B cell (primary cell): Measurements from ENCODE around the gene ST6GALNAC3. TPM values are rescaled to one million over a fixed set of nuclear protein-coding genes. Genes with fewer than 3 reads are reported as not detected.

Experiments used
- ATAC-seq: fragments of 200-7000 bp; cut with Tn5 transposase; one replicate; pipeline ENCODE4 v1.10.0; 2021; ENCODE audit warnings: low read depth, mild to moderate bottlenecking, moderate number of reproducible peaks, moderate library complexity
- CTCF ChIA-PET: fragments of 350-600 bp; sonication (Branson Sonifier 250); formaldehyde crosslinking; loops from one replicate; lab custom pipeline; 2021; ENCODE audit warnings: antibody characterized with exemption, inconsistent platforms; lab: Charles Lee
- POLR2A ChIA-PET: fragments of 350-600 bp; sonication (Branson Sonifier 250); formaldehyde crosslinking; loops from one replicate; lab custom pipeline; 2021; ENCODE audit warnings: antibody characterized with exemption; lab: Charles Lee
- DNase-seq: peaks from one replicate; pipeline ENCODE4 v3.0.0; 2013
- H2AFZ ChIP-seq: 2 replicates; pipeline ENCODE4 v1.6.1; 2012; ENCODE audit warnings: mild to moderate bottlenecking, low read depth, low read length; ENCODE audit not compliant: insufficient read depth, poor library complexity, severe bottlenecking
- H3K27ac ChIP-seq, 2 donors: 1 replicate in 1 of 2; 2 replicates in 1 of 2; pipeline ENCODE4 v1.5.1; 2012 to 2013; ENCODE audit warnings: low read length in 2 of 2, mild to moderate bottlenecking in 2 of 2, moderate library complexity in 1 of 2
- H3K27me3 ChIP-seq, 4 experiments: fragments of 200-600 bp in 1 of 4; sonication (generic) in 1 of 4; replicated peaks in 1 of 4; 1 replicate in 2 of 4; 2 replicates in 2 of 4; pipeline versions ENCODE4 v1.6.1 to v1.7.0; 2013 to 2016; ENCODE audit warnings: low read length in 3 of 4, mild to moderate bottlenecking in 2 of 4, mixed read lengths in 1 of 4, moderate library complexity in 1 of 4; ENCODE audit not compliant: insufficient read depth in 4 of 4, control insufficient read depth in 3 of 4; ENCODE audit errors: control extremely low read depth in 1 of 4
- H3K36me3 ChIP-seq, 2 experiments: replicated peaks in 1 of 2; 1 replicate in 1 of 2; 2 replicates in 1 of 2; pipeline versions ENCODE4 v1.6.1 to v1.7.1; 2013; ENCODE audit warnings: low read length in 1 of 2; ENCODE audit not compliant: insufficient read depth in 2 of 2, control insufficient read depth in 1 of 2; ENCODE audit errors: control extremely low read depth in 1 of 2, extremely low read depth in 1 of 2
- H3K4me1 ChIP-seq, 2 donors: fragments of 200-600 bp in 1 of 2; sonication (generic) in 1 of 2; 1 replicate in 1 of 2; 2 replicates in 1 of 2; pipeline versions ENCODE4 v1.5.1 to v1.6.1; 2013 to 2017; ENCODE audit warnings: low read length in 2 of 2; ENCODE audit not compliant: control insufficient read depth in 2 of 2, insufficient read depth in 2 of 2
- H3K4me2 ChIP-seq: replicated peaks from 2 replicates; pipeline ENCODE3; 2012; ENCODE audit warnings: mild to moderate bottlenecking, low read depth, low read length; ENCODE audit not compliant: poor library complexity, severe bottlenecking
- H3K4me3 ChIP-seq, 5 experiments: fragments of 200-600 bp in 1 of 5; sonication (generic) in 1 of 5; 1 replicate in 3 of 5; 2 replicates in 2 of 5; pipeline versions ENCODE4 v1.5.1 to v1.7.0; 2011 to 2016; ENCODE audit warnings: low read length in 4 of 5, mild to moderate bottlenecking in 4 of 5, low read depth in 2 of 5, control low read depth in 1 of 5, moderate library complexity in 1 of 5; ENCODE audit not compliant: insufficient read depth in 1 of 5; ENCODE audit errors: control extremely low read depth in 1 of 5, extremely low read depth in 1 of 5
- H3K79me2 ChIP-seq: fragments of 200-600 bp; sonication (generic); one replicate; pipeline ENCODE4 v1.6.0; 2016; ENCODE audit warnings: low read length; ENCODE audit not compliant: control insufficient read depth, insufficient read depth
- H3K9ac ChIP-seq: fragments of 200-600 bp; sonication (generic); 2 replicates; pipeline ENCODE4 v1.6.1; 2017; ENCODE audit warnings: mild to moderate bottlenecking, low read length, moderate library complexity
- H3K9me3 ChIP-seq, 3 donors: one replicate each; pipeline versions ENCODE4 v1.6.1 to v1.7.1; 2013; ENCODE audit warnings: low read length in 2 of 3; ENCODE audit not compliant: control insufficient read depth in 2 of 3, insufficient read depth in 1 of 3; ENCODE audit errors: control extremely low read depth in 1 of 3
- H4K20me1 ChIP-seq: 2 replicates; pipeline ENCODE4 v1.6.0; 2012; ENCODE audit warnings: mild to moderate bottlenecking, low read length; ENCODE audit not compliant: insufficient read depth, control insufficient read depth, poor library complexity, severe bottlenecking
- H3K27ac Mint-ChIP-seq: one replicate; pipeline ENCODE4 v1.8.0; 2021; ENCODE audit warnings: mixed read lengths
- H3K27me3 Mint-ChIP-seq: one replicate; pipeline ENCODE4 v1.8.0; 2021; ENCODE audit warnings: mixed read lengths
- H3K4me1 Mint-ChIP-seq: one replicate; pipeline ENCODE4 v1.8.0; 2021; ENCODE audit warnings: mixed read lengths
- H3K4me3 Mint-ChIP-seq: one replicate; pipeline ENCODE4 v1.8.0; 2021; ENCODE audit warnings: mixed read lengths
- H3K9me3 Mint-ChIP-seq: one replicate; pipeline ENCODE4 v1.8.0; 2022; ENCODE audit warnings: mixed read lengths; ENCODE audit not compliant: insufficient read depth
- CTCF ChIP-seq: fragments of 200-600 bp; IDR thresholded peaks from one replicate; pipeline ENCODE4 v1.8.0; 2022; ENCODE audit warnings: antibody characterized with exemption, mild to moderate bottlenecking
- EZH2 ChIP-seq: IDR thresholded peaks from 2 replicates; pipeline ENCODE4 v1.6.1; 2012; ENCODE audit warnings: borderline replicate concordance, low read depth, mild to moderate bottlenecking, moderate library complexity, low read length; ENCODE audit not compliant: insufficient read depth, poor library complexity, severe bottlenecking
- WGBS: methylation state at CpG from one replicate; pipeline ENCODE4 v1.1.5; 2013; ENCODE audit warnings: missing lambda C conversion rate; ENCODE audit not compliant: insufficient coverage; 5-methylcytosine and 5-hydroxymethylcytosine counted together
- intact Hi-C: fragments of 100-400 bp; cut with micrococcal nuclease; formaldehyde crosslinking; loops from one replicate; pipeline ENCODE4 v1.10.0; 2022
- polyA plus RNA-seq: library from polyadenylated mRNA; depleted of rRNA; stranded (reverse); fragments of >200 nt; gene quantifications from 2 replicates; pipeline ENCODE4 v1.2.3, GENCODE V29; 2012
- total RNA-seq, 2 donors: library from RNA; stranded (reverse); fragments of 120-200 nt in 1 of 2; gene quantifications; 1 replicate in 1 of 2; 2 replicates in 1 of 2; pipeline versions ENCODE4 v1.2.3 to v1.2.4, GENCODE V29; 2013 to 2022

The ST6GALNAC3 gene
- total and polyA plus RNA-seq, 2 donors (not counting 1 experiment from before 2014, with no cell fraction given) = 3.0 to 17.3 TPM

GRCh38 chr1:76496871-76497270, 422.3 kb downstream of the ST6GALNAC3 start:
- no peaks in the 10 kb centered on the region for H3K79me2 ChIP-seq
- H3K27me3 Mint-ChIP-seq = no peaks in the 10 kb centered on the region
- ATAC-seq (no peak), DNase-seq (no peak)
- H4K20me1 ChIP-seq = no peaks in the 10 kb centered on the region
- no peak overlapping the region for H3K4me2 ChIP-seq
- no peaks in the 10 kb centered on the region for H3K9me3 ChIP-seq
- no peak overlapping the region for H3K27ac ChIP-seq
- H2AFZ ChIP-seq = no peak overlapping the region
- H3K4me1 ChIP-seq = peaks cover 0 to 5% of the 10 kb centered on the region in 2 donors
- no peak for TF ChIP-seq EZH2
- TF ChIP-seq CTCF = no peak
- intact Hi-C loops = no loop called here
- H3K9me3 Mint-ChIP-seq = no peaks in the 10 kb centered on the region
- H3K27ac Mint-ChIP-seq = no peak overlapping the region
- 33% methylated on average over 1 of the region's 3 CpGs for WGBS
- ChIA-PET CTCF (no interaction called here), POLR2A (no interaction called here)
- H3K4me3 Mint-ChIP-seq = no peak overlapping the region
- no peak overlapping the region for H3K4me3 ChIP-seq
- no peaks in the 10 kb centered on the region for H3K27me3 ChIP-seq
- H3K9ac ChIP-seq = no peak overlapping the region
- H3K36me3 ChIP-seq = no peaks in the 10 kb centered on the region
- H3K4me1 Mint-ChIP-seq = peaks cover 2% of the 10 kb centered on the region

- Histone ChIP-seq H3K9me3 (no peaks in the 10 kb centered on the region), H2AFZ (no peak overlapping the region), H3K36me3 (no peaks in the 10 kb centered on the region), H3K4me2 (no peak overlapping the region), H3K4me3 (no peak overlapping the region), H3K4me1 (peaks cover 0 to 5% of the 10 kb centered on the region in 2 donors), H3K27ac (no peak overlapping the region), H3K27me3 (no peaks in the 10 kb centered on the region), H3K79me2 (no peaks in the 10 kb centered on the region), H3K9ac (no peak overlapping the region), H4K20me1 (no peaks in the 10 kb centered on the region)
- intact Hi-C loops = no loop called here
- CTCF ChIA-PET = no interaction called here
- no peak overlapping the region for H3K27ac Mint-ChIP-seq
- H3K27me3 Mint-ChIP-seq = no peaks in the 10 kb centered on the region
- POLR2A ChIA-PET = no interaction called here
- DNase-seq = no peak
- no peaks in the 10 kb centered on the region for H3K9me3 Mint-ChIP-seq
- H3K4me1 Mint-ChIP-seq = peaks cover 2% of the 10 kb centered on the region
- TF ChIP-seq CTCF (no peak), EZH2 (no peak)
- no peak for ATAC-seq
- no peak overlapping the region for H3K4me3 Mint-ChIP-seq
These were observed 425.6 kb downstream of the ST6GALNAC3 start for GRCh38 chr1:76500116-76500515.
